Testis (tissue), 3 donors: ENCODE measurements around the gene NCKAP5. TPM values are rescaled to one million over a fixed set of nuclear protein-coding genes. Genes with fewer than 3 reads are reported as not detected.

Experiments
- DNase-seq: peaks from one replicate; pipeline ENCODE4 v3.0.0-alpha.2; 2019
- H3K27ac ChIP-seq, 2 donors: fragments of 200-600 bp; sonication (generic); one replicate each; pipeline ENCODE4 v1.5.1; 2019
- H3K27me3 ChIP-seq: fragments of 200-600 bp; sonication (generic); one replicate; pipeline ENCODE4 v1.5.1; 2019
- H3K36me3 ChIP-seq: fragments of 200-600 bp; sonication (generic); one replicate; pipeline ENCODE4 v1.5.1; 2017; ENCODE audit warnings: low read depth; ENCODE audit errors: missing control alignments
- H3K4me1 ChIP-seq: fragments of 200-600 bp; sonication (generic); one replicate; pipeline ENCODE4 v1.5.1; 2019
- H3K4me3 ChIP-seq, 2 donors: fragments of 200-600 bp; sonication (generic); one replicate each; pipeline ENCODE4 v1.5.1; 2017 to 2019
- H3K9me3 ChIP-seq: fragments of 200-600 bp; sonication (generic); one replicate; pipeline ENCODE4 v1.5.1; 2017
- POLR2A ChIP-seq: fragments of 450-650 bp; IDR thresholded peaks from one replicate; pipeline ENCODE4 v1.6.1; 2017; ENCODE audit warnings: antibody characterized with exemption, mild to moderate bottlenecking, moderate library complexity
- WGBS, 2 donors: methylation state at CpG; one replicate each; pipeline ENCODE4 v1.1.5; 2018; 5-methylcytosine and 5-hydroxymethylcytosine counted together
- intact Hi-C: fragments of 100-400 bp; cut with DNase I; formaldehyde crosslinking; loops from one replicate; pipeline ENCODE4 v1.15.1; 2023; ENCODE audit warnings: low total_unique reads
- polyA plus RNA-seq: library from polyadenylated mRNA; stranded (reverse); fragments of 350-450 nt; fragmentation: Illumina TruSeq; extraction: RNeasy Lipid Tissue Mini Kit (QIAGEN cat#74804); gene quantifications from one replicate; pipeline ENCODE4 v1.2.3, GENCODE V29; 2014; ENCODE audit warnings: low read depth, low replicate concordance; ENCODE audit not compliant: insufficient read depth
- total RNA-seq, 2 donors: library from RNA; depleted of rRNA; stranded (reverse); fragments of >200 nt; gene quantifications; one replicate each; pipeline ENCODE4 v1.2.3, GENCODE V29; 2016
- TF ChIP-seq, protein P1 (sequence below), 3 experiments: fragments of 450-650 bp in 2 of 3; fragments of 200-600 bp in 1 of 3; sonication (generic) in 1 of 3; IDR thresholded peaks; one replicate each; pipeline ENCODE4 v1.5.1; 2016 to 2019; ENCODE audit warnings: antibody characterized with exemption in 3 of 3, mild to moderate bottlenecking in 2 of 3, moderate library complexity in 1 of 3

NCKAP5 gene
- total and polyA plus RNA-seq, 3 donors from 2014 or later: 3.0 to 7.6 (median 6.3) TPM

- H3K9me3 ChIP-seq: no peaks in the 10 kb centered on the region
- no peaks in the 10 kb centered on the region for H3K36me3 ChIP-seq
- TF ChIP-seq, protein P1, sequence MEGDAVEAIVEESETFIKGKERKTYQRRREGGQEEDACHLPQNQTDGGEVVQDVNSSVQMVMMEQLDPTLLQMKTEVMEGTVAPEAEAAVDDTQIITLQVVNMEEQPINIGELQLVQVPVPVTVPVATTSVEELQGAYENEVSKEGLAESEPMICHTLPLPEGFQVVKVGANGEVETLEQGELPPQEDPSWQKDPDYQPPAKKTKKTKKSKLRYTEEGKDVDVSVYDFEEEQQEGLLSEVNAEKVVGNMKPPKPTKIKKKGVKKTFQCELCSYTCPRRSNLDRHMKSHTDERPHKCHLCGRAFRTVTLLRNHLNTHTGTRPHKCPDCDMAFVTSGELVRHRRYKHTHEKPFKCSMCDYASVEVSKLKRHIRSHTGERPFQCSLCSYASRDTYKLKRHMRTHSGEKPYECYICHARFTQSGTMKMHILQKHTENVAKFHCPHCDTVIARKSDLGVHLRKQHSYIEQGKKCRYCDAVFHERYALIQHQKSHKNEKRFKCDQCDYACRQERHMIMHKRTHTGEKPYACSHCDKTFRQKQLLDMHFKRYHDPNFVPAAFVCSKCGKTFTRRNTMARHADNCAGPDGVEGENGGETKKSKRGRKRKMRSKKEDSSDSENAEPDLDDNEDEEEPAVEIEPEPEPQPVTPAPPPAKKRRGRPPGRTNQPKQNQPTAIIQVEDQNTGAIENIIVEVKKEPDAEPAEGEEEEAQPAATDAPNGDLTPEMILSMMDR (IDR thresholded peaks at IDR 0.05): no peak
- no peak for TF ChIP-seq POLR2A
- no peak for DNase-seq
- intact Hi-C loops: no loop called here
- H3K4me3 ChIP-seq: no peak overlapping the region
- no peak overlapping the region for H3K27ac ChIP-seq
- 72 to 86% methylated on average over 1 of the region's 1 CpG for WGBS, 2 donors
- peaks cover 10% of the 10 kb centered on the region for H3K4me1 ChIP-seq
- no peaks in the 10 kb centered on the region for H3K27me3 ChIP-seq
Observed at GRCh38 chr2:132754392-132754791, 813.9 kb downstream of the NCKAP5 start.

DNA sequence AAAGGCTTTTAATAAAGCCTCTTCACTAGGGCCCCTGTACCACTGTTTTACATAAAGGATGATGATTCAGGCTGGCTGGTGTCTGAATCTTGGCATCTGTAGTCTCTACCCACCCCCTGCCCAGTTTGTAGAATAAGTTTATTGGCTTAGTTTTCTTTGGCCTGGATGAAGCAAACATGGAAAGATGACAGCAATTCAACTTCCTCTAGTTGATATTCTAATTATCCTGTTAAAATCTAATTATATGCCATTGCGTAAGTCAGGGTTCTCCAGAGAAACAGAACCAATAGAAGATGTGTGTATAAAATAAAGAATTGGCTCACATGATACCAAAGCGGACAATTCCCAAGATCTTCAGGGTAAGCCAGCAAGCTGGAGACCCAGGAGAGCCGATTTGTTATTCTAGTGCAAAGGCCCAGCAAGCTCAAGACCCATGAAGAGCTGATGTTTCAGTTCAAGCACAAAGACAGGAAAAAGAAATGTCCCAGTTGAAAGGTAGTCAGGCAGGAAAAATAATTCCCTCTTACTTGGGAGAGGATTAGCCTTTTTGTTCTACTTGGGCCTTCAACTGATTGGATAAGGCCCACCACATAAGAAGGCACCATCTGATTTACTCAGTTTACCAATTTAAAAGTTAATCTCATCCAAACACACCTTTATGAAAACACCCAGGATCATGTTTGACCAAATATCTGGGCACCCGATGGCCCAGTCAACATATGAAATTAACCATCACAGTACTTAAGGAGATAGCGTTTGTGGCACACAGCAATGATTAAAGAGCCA lies 815.6 kb downstream of the NCKAP5 start:
- H3K27me3 ChIP-seq: no peaks in the 10 kb centered on the region
- TF ChIP-seq POLR2A: no peak
- TF ChIP-seq, protein P1 (IDR thresholded peaks at IDR 0.05): no peak
- H3K4me1 ChIP-seq: peaks cover 10% of the 10 kb centered on the region
- H3K9me3 ChIP-seq: no peaks in the 10 kb centered on the region
- H3K36me3 ChIP-seq: no peaks in the 10 kb centered on the region
- no peak for DNase-seq
- H3K27ac ChIP-seq: no peak overlapping the region
- H3K4me3 ChIP-seq: no peak overlapping the region
- 92 to 95% methylated on average over 5 of the region's 5 CpGs for WGBS, 2 donors
- intact Hi-C loops: no loop called here

DNA sequence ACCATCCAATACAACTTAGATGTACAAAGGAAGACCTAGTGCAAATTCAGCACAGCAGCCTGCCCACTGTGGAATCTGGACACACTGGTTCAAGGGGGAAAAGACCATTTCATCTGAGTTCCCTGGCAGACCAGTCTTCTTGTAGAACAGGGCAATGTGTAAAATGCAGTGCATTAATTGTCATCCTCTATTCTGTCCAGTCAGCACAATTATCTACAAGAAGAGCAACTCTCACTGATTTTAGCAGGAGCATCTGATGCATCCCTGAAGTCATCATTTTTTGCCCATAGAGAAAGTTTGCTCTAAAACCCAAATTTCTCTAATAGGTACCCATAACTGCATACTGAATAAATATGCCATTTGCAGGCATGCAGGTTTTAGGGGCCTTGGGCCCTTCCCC lies 816.4 kb downstream of the NCKAP5 start:
- Histone ChIP-seq H3K36me3 (no peaks in the 10 kb centered on the region), H3K27me3 (no peaks in the 10 kb centered on the region), H3K9me3 (no peaks in the 10 kb centered on the region), H3K27ac (no peak overlapping the region), H3K4me3 (no peak overlapping the region), H3K4me1 (peaks cover 8% of the 10 kb centered on the region)
- TF ChIP-seq POLR2A: no peak
- TF ChIP-seq, protein P1 (IDR thresholded peaks at IDR 0.05): no peak
- intact Hi-C loops: no loop called here
- no peak for DNase-seq

DNA sequence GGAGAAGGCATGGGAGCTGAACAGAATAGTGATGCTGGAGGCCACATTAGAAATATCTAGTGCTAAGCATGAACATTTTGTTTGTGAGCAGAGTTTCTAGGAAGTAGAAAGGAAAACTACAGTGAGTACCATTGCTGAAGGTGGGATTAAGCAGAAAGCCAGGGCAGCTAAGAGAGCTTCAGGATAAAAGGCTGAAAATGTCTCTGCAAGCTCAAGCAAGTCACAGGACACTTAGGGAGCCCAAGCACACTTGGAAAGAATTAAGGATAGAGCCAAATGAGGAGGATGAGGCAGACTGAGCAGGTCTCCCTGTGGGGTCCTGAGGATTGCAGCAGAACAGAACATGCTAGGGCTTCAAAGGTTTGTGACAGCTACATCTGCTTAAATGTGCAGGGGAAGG lies 817.7 kb downstream of the NCKAP5 start:
- intact Hi-C loops: no loop called here
- H3K36me3 ChIP-seq: no peaks in the 10 kb centered on the region
- no peak overlapping the region for H3K27ac ChIP-seq
- peaks cover 4% of the 10 kb centered on the region for H3K4me1 ChIP-seq
- H3K4me3 ChIP-seq: no peak overlapping the region
- no peaks in the 10 kb centered on the region for H3K9me3 ChIP-seq
- TF ChIP-seq, protein P1 (IDR thresholded peaks at IDR 0.05): no peak
- TF ChIP-seq POLR2A: no peak
- no peak for DNase-seq
- no peaks in the 10 kb centered on the region for H3K27me3 ChIP-seq

GRCh38 chr2:132747046-132747445 lies 821.2 kb downstream of the NCKAP5 start:
- no peaks in the 10 kb centered on the region for H3K9me3 ChIP-seq
- H3K27ac ChIP-seq: no peak overlapping the region
- no peaks in the 10 kb centered on the region for H3K27me3 ChIP-seq
- no peak for TF ChIP-seq POLR2A
- TF ChIP-seq, protein P1 (IDR thresholded peaks at IDR 0.05): no peak
- intact Hi-C loops: no loop called here
- H3K4me3 ChIP-seq: no peak overlapping the region
- WGBS, 2 donors: 44 to 60% methylated on average over 2 of the region's 2 CpGs
- H3K4me1 ChIP-seq: no peaks in the 10 kb centered on the region
- no peak for DNase-seq
- H3K36me3 ChIP-seq: no peaks in the 10 kb centered on the region
